Inflammatory macrophage treated with lipopolysaccharide for 4 hours (primary cell): ENCODE results near the gene KIF13A.
A peak's percentile ranks its signal among the peaks of the same experiment; 100 is the strongest.
"Not testable (repeated sequence)": the region's sequence is repeated elsewhere in the genome, so short reads cannot be mapped to it uniquely, and the experiment has no call there.

ENCODE experiments used
- DNase-seq: peaks from one replicate; pipeline ENCODE4 v3.0.0-alpha.2; 2020

Gene KIF13A

DNA sequence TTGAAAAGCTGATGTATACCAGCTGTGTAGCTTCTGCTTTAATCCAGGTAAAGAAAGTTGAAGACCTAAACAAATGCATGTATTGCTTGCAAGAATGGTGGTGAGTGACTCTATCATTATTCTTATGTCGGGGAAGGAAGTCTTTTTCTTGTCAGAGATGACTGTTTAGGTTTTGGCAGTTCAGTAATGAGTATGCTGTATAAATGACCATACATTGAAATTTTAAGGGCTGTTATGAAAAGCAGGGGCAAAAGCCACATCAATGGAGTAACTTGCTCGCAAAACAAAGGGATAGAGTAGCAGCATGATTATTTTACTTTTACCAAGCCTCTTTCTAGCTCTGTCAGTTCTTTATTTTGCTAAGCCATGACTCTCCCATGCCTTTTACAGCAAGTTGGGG lies 224.8 kb downstream of the KIF13A start:
- DNase-seq, result no peak

DNA sequence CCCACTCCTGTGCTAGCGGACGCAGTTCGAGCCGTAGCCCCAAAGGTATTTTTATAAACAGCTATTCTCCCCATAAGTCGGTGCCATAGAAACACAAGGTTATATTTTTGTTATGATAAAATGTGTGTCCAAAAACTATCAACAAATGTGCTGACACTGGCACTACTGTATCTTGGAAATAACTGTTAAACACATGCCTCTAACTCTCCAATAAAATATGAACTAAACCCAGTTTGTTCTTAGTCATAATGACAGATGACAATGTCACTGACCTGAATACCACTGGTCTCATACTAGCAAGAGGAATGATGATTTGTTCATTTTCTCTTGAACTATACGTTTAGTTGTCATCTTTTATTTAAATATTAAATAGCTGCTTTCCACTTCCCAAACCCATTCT lies 229.3 kb downstream of the KIF13A start:
- no peak for DNase-seq

DNA sequence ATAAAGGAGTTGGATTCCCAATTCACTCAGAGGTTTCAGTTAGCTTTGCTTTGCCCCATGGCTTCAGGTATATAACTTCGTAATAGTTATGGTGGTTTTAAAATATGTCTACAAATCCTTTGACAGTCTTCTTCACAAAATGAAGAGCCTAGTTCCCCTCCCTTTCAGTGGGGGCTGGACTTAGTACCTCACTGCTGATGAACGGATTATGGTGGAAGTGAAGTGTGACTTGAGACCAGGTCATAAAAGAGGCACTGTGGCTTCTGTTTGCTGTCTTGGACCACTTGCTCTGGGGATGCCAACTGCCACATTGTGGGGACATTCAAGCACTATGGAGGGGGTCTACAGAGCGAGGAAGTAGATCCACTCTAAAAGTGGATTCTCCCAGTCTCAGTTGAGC lies 233.2 kb downstream of the KIF13A start:
- no peak for DNase-seq

DNA sequence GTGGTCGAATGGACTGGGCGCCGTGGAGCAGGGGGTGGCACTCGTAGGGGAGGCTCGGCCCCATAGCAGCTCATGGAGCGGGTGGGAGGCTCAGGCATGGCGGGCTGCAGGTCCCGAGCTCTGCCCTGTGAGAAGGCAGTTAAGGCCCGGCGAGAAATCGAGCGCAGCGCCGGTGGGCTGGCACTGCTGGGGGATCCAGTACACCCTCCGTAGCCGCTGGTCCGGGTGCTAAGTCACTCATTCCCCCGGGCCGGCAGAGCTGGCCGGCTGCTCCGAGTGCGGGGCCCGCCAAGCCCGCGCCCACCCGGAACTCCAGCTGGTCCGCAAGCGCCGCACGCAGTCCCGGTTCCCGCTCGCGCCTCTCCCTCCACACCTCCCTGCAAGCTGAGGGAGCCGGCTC lies 242.1 kb downstream of the KIF13A start:
- DNase-seq, result not testable (repeated sequence)

DNA sequence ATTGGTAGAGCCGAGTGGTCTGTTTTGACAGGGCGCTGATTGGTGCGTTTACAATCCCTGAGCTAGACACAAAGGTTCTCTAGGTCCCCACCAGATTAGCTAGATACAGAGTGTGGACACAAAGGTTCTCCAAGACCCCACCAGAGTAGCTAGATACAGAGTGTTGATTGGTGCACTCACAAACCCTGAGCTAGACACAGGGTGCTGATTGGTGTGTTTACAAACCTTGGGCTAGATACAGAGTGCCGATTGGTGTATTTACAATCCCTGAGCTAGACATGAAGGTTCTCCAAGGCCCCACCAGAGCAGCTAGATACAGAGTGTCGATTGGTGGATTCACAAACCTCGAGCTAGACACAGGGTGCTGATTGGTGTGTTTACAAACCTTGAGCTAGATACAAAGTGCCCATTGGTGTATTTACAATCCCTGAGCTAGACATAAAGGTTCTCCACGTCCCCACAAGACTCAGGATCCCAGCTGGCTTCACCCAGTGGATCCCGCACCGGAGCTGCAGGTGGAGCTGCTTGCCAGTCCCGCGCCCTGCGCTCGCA lies 242.6 kb downstream of the KIF13A start:
- DNase-seq, result not testable (repeated sequence)

DNA sequence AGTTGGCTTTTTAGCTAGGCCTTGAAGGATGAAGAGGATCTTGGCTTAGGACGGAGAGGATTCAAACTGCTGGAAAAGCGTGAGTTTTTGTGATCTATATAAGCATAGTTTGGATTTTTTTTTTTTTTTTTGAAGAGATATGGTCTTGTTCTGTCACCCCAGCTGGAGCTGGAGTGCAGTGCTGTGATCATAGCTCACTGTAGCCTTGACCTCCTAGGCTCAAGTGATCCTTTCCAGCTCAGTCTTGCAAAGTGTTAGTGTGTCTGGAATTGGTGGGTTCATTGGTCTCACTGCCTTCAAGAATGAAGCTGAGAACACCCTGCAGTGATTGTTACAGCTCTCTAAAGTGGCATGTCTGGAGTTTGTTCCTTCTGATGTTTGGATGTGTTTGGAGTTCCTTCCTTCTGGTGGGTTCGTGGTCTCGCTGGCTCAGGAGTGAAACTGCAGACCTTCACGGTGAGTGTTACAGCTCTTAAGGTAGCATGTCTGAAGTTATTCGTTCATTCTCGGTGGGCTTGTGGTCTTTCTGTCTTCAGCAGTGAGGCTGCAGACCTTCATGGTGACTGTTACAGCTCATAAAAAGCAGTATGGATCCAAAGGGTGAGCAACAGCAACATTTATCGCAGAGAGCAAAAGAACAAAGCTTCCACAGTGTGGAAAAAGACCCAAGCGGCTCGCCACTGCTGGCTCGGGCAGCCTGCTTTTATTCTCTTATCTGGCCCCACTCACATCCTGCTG lies 243.2 kb downstream of the KIF13A start:
- no peak for DNase-seq

DNA sequence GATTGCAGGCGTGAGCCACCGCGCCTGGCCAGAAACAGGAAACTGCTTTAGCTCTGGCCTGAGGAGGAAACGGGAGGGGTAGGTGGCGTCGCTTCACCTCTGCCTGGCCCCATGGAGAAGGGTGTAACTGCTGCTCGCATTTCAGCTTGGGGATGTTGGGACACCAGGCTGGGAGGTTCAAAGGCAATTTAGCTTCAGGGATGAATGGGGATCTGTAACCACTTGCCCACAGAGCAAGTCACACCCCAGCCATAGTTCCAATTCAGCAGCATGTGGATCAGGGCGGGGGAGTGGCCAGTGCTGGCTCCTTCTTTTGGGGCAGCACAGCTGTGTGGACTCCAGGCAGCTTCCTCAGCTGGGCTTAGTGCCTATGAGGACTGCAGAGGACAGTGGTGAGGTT lies 245.9 kb downstream of the KIF13A start:
- no peak for DNase-seq

DNA sequence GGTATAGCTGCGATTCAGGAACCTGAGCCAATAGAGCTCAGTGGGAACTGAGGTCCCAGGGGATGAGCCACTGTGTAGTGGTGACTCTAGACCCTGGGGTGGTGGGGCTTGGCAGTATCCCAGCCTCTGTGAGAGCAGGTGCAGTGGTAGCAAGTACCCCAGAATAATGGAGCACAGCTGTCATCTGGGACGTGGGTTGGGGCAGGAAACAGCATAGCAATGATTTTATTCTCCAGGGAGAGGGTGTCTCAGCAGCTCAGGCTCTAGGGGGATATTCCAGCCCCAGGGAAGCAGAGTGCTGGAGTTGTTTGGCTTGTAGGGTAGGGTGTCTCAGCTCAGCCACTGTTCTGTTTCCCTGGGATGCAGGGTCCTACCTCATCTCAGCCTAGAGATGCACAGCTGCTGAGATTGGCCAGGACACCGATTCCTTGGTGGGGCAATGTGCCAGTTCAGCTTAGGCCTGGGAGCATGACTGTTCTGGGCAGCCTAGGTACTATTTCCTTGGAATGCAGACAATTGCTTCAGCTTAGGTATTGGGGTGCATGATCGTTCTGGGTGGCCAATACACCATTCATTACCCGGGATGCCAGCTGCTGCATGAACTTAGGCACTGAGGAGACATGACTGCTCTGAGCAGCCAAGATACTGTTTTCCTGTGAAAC lies 246.7 kb downstream of the KIF13A start:
- no peak for DNase-seq

DNA sequence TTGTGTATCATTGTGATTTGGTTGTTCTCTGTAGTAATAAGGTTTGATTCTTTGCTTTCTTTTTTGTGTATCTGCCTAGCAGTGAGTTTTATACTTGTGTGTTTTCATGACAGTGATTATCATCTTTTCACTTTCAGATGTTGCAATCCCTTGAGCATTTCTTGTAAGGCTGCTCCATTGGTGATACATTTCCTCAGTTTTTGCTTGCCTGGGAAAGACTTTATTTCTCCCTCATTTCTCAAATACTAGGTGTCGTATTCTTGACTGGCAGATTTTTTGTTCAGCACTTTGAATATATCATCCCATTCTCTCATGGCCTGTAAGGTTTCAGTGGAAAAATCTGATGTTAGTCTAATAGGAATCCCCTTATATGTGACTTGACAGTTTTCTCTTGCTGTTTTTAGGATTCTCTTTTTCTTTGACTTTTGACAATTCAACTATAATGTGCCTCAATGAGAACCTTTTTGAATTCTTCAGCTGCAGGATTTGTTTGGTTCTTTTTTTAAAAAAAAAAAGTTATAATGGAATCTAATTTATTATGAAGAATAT lies 249.7 kb downstream of the KIF13A start:
- no peak for DNase-seq

DNA sequence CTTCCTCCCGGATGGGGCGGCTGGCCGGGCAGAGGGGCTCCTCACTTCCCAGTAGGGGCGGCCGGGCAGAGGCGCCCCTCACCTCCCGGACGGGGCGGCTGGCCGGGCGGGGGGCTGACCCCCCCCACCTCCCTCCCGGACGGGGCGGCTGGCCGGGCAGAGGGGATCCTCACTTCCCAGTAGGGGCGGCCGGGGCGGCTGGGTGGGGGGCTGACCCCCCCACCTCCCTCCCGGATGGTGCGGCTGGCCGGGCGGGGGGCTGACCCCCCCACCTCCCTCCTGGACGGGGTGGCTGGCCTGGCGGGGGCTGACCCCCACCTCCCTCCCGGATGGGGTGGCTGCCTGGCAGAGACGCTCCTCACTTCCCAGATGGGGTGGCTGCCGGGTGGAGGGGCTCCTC lies 252.1 kb downstream of the KIF13A start:
- not testable (repeated sequence) for DNase-seq

DNA sequence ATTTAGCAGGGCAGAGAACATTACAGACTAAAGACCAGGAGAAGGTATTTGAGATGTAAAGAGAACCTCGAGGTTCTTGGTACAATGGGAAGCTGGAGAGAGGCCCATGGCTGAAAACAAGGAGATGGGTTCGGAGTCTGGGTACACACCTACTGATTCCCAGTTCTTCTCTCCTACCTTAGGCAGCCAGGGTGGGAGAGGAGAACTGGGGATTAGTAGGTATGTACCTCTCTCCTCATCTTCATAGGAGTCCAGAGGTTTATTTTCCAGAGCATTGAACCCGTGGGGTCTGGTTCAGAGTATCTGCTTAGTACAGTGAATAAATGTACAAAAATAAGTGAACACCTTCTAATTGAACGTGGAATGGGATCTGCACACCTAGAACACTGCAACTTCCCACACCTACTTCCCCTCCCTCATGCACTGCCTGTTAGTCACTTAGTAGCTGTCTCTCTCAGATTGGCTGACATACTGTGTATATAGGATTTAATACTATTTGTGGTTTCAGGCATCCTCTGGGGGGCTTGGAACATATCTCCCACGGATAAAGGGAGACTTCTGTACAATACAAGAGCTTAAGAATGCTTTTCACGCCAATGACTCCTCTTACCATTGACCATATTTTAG lies 257.2 kb downstream of the KIF13A start:
- no peak for DNase-seq

DNA sequence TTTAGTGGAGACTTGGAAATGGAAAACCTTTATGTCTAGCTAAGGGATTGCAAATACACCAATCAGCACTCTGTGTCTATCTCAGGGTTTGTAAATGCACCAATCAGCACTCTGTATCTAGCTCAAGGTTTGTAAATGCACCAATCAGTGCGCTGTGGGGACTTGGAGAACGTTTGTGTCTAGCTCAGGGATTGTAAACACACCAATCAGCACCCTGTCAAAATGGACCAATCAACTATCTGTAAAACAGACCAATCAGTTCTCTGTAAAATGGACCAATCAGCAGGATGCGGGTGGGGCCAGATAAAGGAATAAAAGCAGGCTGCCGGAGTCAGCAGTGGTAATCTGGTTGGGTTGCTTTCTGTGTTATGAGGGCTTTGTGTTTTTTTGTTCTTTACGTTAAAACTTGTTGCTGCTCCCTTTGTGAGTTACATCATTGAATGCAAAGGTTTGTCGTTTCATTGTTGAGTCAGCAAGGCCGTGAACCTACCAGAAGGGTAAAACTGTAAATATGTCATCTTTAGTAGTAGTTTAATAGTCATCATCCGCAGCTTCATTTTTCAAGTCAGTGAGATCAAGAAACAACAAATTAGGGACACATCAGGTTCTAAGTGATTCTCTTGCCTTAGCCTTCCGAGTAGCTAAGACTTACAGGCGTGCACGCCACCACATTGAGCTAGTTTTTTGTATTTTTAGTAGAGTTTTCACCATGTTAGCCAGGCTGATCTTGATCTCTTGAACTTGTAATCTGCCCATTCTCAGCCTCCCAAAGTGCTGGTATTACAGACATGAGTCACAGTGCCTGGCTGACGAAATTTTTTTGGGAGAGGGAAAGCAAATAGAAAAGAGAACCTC lies 258.0 kb downstream of the KIF13A start:
- no peak for DNase-seq

DNA sequence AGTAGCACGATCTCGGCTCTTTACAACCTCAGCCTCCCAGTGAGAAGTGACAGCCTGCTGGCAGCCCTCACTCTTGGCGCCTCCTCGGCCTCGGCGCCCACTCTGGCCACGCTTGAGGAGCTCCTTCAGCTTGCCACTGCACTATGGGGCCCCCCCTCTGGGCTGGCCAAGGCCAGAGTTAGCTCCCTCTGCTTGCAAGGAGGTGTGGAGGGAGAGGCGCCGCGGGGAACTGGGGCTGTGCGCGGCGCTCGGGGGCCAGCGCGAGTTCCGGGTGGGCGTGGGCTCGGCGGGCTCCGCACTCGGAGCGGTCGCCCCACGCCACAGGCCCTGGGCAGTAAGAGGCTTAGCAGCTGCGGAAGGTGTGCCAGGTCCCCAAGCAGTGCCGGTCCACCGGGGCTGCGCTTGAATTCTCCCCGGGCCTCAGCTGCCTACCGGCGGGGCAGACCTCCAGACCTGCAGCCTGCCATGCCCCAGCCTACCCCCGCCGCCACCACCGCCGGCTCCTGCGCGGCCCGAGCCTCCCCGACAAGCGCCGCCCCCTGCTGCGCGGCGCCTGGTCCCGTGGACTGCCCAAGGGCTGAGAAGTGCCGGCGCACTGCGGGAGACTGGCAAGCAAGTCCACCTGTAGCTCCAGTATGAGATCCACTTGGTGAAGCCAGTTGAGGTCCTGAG lies 258.7 kb downstream of the KIF13A start:
- no peak for DNase-seq

DNA sequence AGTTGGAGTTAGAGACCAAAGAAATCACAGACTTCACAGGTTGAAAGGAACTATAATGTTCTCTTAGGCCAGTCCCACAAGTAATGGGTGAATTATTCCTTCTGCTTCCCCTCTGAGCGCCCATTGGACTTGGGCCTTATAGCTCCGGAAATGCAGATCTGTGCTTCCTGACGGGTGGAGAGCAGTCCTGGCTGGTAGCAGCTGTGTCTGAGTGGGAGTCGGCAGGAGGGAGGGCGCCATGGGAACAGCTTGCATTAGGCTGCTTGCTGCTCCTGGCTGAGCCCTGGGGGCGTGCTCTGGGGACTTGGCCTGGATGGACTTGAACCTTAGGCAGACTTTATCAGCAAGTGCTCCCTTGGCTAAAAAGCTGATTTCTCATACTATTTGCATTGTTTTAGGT lies 262.4 kb downstream of the KIF13A start:
- no peak for DNase-seq

DNA sequence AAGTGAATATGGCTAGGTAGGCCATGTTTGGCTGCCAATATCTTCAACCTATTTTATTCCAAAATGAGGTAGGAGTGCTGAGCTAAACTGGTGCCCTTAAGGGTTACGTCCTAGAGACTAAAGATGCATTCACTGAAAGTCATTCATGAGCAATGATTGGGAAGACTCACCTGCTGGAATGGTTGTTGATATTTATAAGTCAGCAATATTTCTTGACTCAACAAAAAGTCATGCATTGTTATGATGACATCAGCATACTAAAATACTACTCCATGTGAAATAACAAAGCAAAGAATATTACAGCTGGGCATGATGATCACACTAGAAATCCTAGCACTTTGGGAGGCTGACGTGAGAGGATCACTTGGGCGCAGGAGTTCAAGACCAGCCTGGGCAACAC lies 263.1 kb downstream of the KIF13A start:
- DNase-seq, result no peak

DNA sequence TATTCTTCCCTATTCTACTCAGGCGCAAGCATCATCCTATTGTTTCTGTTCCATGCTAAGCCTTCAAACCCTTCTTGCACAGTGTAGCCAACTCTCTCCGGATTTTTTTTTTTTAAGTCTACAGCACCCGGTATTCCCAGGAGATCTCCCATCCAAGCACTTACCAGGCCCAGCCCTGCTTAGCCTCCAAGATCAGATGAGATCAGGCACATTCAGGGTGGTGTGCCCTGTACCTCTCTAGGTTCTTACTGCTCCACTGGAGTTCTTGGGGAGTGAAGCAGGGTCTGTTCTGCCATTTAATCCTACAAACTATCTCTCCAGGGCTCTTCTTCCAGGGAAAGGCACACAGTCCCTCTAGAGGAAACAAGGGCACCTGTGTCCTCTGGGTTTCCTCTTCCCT lies 265.8 kb downstream of the KIF13A start:
- no peak for DNase-seq

DNA sequence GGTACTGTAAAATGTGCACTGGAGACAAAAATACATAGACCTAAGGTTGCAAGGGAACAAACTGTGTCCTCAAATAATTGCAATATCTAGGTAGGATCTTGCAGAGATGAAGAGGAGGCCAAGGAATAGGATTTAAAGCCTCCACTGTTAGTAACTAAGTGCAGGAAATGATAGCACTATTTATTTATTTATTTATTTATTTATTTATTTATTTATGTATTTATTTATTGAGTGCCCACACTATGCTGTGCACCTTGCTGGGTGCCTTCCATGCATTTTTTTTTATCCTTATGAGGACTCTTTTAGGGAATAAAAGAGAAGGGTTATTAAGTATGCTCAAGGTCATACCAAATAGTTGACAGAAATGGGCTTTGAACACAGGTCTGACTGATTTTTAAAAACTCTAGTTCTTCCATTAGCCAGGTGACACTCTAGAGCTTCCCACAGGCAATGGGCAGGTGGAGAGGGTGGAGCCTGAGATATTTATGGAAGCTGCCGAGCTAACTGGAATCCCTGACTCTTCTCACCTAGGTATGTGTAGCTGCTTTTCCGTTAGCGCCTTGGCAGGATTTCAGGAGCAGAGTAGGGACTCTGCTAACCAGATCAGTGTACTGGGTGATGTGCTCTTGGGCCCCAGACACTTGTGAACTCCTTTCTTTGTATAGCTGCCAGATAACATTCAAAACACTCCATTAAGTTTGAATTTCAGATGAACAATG lies 268.0 kb downstream of the KIF13A start:
- DNase-seq, result no peak

DNA sequence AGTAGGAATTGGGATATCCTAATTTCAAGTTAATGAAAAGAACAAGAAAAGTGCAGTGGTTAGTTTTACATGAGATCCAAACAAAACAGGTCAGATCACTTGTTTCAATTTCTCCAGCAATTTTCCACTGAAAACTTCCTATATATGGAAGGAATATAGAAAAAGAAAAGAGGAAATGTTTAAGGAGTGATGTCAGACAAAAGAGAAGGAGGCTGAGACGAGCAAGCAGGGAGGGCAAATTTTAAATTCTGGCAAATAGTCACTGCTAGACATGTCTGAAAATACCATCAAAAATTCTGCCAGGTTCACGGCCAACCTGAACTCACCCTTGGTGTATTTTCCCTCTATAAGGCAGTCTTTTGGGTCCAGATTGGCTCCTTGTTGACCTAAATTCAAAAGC lies 271.2 kb downstream of the KIF13A start:
- DNase-seq, result no peak

DNA sequence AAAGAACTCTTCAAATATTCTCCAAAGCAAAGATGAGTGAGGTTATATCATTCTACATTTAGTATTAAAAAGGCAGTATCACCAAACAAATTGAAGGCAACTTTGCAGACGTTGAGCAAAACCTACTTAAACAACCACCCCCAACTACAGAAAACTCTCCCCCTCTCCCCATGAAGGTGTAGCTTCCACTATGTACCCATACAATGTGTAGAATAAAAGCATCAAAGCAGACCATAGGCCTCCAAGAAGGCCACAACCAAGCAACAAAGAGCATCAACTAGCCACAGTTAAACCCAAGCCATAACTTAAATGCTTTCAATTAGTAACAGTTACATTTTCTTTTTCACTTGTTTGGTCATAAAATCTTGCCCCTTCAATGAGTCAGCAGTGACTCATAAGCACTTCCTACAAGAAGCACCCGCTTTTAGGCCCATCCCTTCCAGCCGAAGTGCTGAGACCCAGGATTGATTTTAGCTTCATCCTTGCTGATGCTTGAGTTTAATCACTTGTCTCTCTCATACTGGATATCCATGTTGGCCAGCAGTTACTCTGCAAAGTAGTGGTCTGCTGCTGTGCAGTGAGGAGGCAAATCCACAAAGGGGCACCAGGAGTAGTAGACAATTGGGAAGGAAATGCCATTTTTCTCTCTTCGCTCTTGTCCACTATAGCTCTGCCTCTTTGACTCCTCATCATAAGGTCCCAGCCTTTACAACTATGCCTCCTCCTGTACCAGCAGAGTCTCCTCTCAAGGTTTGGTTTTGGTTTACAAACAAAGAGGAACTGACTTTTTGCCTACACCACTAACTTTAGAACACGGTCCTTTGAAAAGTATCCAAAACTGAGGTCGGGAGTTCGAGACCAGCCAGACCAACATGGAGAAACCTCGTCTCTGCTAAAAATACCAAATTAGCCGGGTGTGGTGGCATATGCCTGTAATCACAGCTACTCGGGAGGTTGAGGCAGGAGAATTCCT lies 272.3 kb downstream of the KIF13A start:
- peak; percentile 95 for DNase-seq

DNA sequence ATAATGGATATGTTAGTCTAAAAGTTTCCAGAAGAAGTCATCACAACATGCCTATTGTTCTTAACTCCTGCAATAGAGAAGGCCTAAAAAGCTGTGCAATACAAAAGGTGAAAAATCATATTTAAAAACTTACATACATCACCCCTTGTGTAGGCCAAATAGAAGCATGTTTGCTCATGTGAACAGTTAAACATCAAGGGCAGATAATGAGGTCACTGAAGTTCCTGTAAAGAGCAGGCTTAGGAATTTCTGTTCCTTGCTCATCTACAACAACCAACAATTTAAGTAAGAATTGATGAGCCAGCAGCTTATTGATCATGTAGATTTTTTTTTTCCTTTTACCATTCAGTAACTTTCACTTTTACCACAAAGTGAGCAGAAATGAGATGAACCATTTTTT lies 273.3 kb downstream of the KIF13A start:
- peak; percentile 66 for DNase-seq
